ENCODE results near the gene ZNF23. TPM values are rescaled to one million over a fixed set of nuclear protein-coding genes. Genes with fewer than 3 reads are reported as not detected.
"Not testable (repeated sequence)": the region's sequence is repeated elsewhere in the genome, so short reads cannot be mapped to it uniquely, and the experiment has no call there.

Gene ZNF23
- total RNA-seq = 11.6 TPM

GRCh38 chr16:71461686-71462648 lies at the start of gene ZNF23:
Gene ZNF23, minus strand, starts transcription at chr16:71462247. Its CDS starts 5,451 bp downstream, at chr16:71456796.
- DNase-seq (ENCODE audit: low spot score) = peak; percentile 87

- no peak for DNase-seq (ENCODE audit: low spot score)
Observed at GRCh38 chr16:71507061-71507460, 45.0 kb upstream of the ZNF23 start.

GRCh38 chr16:71504901-71505300 lies 42.9 kb upstream of the ZNF23 start:
- DNase-seq (ENCODE audit: low spot score) = no peak

GRCh38 chr16:71504051-71504450 lies 42.0 kb upstream of the ZNF23 start:
- not testable (repeated sequence) for DNase-seq (ENCODE audit: low spot score)

- no peak for DNase-seq (ENCODE audit: low spot score)
Observed at GRCh38 chr16:71501547-71501946, 39.5 kb upstream of the ZNF23 start.

- no peak for DNase-seq (ENCODE audit: low spot score)
Observed at GRCh38 chr16:71500964-71501363, 38.9 kb upstream of the ZNF23 start.

- peak; percentile 54 for DNase-seq (ENCODE audit: low spot score)
Observed at GRCh38 chr16:71499775-71500364, 37.8 kb upstream of the ZNF23 start.

- DNase-seq (ENCODE audit: low spot score) = no peak
Observed at GRCh38 chr16:71498031-71498430, 36.0 kb upstream of the ZNF23 start.

GRCh38 chr16:71493213-71493612 lies 31.2 kb upstream of the ZNF23 start:
- no peak for DNase-seq (ENCODE audit: low spot score)

GRCh38 chr16:71492786-71493185 lies 30.7 kb upstream of the ZNF23 start:
- DNase-seq (ENCODE audit: low spot score) = no peak

- no peak for DNase-seq (ENCODE audit: low spot score)
Observed at GRCh38 chr16:71491054-71491453, 29.0 kb upstream of the ZNF23 start.

GRCh38 chr16:71490361-71490760 lies 28.3 kb upstream of the ZNF23 start:
- DNase-seq (ENCODE audit: low spot score) = no peak

GRCh38 chr16:71489122-71489521 lies 27.1 kb upstream of the ZNF23 start, which contains the start of gene ZNF19:
Gene ZNF19, minus strand, starts transcription at chr16:71489324. Its CDS starts 7,210 bp downstream, at chr16:71482114.
- no peak for DNase-seq (ENCODE audit: low spot score)

- peak; percentile 89 for DNase-seq (ENCODE audit: low spot score)
Observed at GRCh38 chr16:71484006-71484893, 22.2 kb upstream of the ZNF23 start.

- DNase-seq (ENCODE audit: low spot score) = no peak
Observed at GRCh38 chr16:71482569-71482968, 20.5 kb upstream of the ZNF23 start.

- no peak for DNase-seq (ENCODE audit: low spot score)
Observed at GRCh38 chr16:71480956-71481355, 18.9 kb upstream of the ZNF23 start.

- DNase-seq (ENCODE audit: low spot score) = no peak
Observed at GRCh38 chr16:71479420-71479819, 17.4 kb upstream of the ZNF23 start.

- no peak for DNase-seq (ENCODE audit: low spot score)
Observed at GRCh38 chr16:71476457-71477124, 14.5 kb upstream of the ZNF23 start.

GRCh38 chr16:71474864-71475263 lies 12.8 kb upstream of the ZNF23 start:
- DNase-seq (ENCODE audit: low spot score) = no peak

- no peak for DNase-seq (ENCODE audit: low spot score)
Observed at GRCh38 chr16:71473891-71474290, 11.8 kb upstream of the ZNF23 start.

GRCh38 chr16:71472931-71473330 lies 10.9 kb upstream of the ZNF23 start:
- DNase-seq (ENCODE audit: low spot score) = no peak

Measured in ureter (tissue), 1 donor.